Fibroblast of mammary gland (primary cell): ENCODE data around the gene CPEB2.

Source experiments
- DNase-seq: peaks from one replicate; pipeline ENCODE4 v3.0.0-alpha.2; 2010; ENCODE audit warnings: low read depth
- H3K4me3 ChIP-seq: 2 replicates; pipeline ENCODE4 v1.5.1; 2011; ENCODE audit warnings: low read depth, mild to moderate bottlenecking, low read length, moderate library complexity; ENCODE audit not compliant: control insufficient read depth
- TF ChIP-seq, protein P1 (sequence below): conservative IDR thresholded peaks from 2 replicates; pipeline ENCODE4 v1.5.1; 2011; ENCODE audit warnings: low read depth, low read length, inconsistent platforms; ENCODE audit not compliant: control insufficient read depth, insufficient read depth

Gene CPEB2

DNA sequence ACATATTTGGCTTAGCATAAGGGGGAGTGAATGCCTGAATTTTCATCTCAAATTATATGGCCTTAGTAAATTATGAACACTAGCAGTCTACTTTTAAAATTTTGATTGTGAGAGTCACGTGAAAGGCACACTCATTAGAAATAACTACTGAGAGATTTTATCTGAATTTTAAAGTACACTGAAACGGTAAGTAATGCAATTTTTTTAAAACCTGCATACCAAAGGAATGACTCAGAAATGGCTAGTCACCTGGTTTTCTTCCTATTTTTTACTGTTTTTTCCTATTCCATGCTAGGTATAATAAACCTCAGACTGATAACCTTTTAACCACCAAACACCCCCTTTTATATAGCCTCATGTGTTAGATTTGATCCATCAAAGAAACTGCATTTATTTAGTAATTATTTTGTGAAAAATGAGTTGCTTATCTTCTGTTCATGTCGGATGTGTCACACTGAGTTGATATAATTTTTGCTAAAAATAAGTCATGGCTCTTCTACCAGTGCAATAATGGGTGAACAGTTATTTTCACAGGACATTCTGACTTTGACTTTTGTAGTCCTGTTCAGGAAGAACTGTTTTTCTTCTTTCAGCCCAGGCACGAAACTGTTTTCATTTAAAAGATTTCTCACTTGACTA lies 40.4 kb downstream of the CPEB2 start:
- TF ChIP-seq, protein P1, sequence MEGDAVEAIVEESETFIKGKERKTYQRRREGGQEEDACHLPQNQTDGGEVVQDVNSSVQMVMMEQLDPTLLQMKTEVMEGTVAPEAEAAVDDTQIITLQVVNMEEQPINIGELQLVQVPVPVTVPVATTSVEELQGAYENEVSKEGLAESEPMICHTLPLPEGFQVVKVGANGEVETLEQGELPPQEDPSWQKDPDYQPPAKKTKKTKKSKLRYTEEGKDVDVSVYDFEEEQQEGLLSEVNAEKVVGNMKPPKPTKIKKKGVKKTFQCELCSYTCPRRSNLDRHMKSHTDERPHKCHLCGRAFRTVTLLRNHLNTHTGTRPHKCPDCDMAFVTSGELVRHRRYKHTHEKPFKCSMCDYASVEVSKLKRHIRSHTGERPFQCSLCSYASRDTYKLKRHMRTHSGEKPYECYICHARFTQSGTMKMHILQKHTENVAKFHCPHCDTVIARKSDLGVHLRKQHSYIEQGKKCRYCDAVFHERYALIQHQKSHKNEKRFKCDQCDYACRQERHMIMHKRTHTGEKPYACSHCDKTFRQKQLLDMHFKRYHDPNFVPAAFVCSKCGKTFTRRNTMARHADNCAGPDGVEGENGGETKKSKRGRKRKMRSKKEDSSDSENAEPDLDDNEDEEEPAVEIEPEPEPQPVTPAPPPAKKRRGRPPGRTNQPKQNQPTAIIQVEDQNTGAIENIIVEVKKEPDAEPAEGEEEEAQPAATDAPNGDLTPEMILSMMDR: no peak
- DNase-seq: no peak

DNA sequence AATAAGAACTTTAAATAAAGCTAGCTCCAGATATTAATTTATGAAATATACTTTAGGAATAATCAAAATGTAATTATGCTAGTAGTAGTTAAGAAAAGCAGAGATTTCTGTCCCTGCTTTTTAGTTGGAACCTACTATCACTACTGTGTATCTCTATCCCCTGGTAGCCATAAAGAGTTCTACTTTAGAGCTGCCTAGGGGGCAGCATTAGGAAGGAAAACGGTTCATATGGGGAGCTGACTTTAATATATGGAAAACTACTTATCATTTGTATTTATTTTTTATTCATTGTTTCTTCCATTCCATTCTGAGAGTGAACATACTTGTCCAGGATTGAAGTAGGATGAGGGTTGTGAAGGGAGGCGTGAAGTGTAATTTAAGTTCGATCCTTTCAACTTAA lies 40.9 kb downstream of the CPEB2 start:
- H3K4me3 ChIP-seq: no peak overlapping the region
- no peak for DNase-seq
- TF ChIP-seq, protein P1: peak; percentile 12

More for the DNA sequence above, 40.4 kb downstream of the CPEB2 start:
- no peak overlapping the region for H3K4me3 ChIP-seq

DNA sequence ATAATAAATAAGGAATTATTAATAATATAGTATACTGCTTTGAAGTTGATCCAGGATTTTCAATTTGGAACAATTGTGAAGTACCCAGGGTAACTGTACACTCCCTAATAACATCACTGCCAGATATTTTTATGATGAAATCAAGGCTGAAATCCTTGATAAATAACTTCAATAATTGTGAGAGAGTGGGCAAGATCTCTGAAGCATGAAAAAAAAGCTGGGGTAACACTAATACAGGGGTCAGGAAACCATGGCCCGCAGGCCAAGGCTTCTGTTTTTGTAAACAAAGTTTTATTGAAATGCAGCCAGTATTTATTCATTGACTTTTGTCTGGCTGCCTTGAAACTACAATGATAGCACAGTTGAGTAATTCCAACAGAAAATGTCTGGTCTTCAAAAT lies 41.6 kb downstream of the CPEB2 start:
- TF ChIP-seq, protein P1: no peak
- no peak overlapping the region for H3K4me3 ChIP-seq
- DNase-seq: no peak

DNA sequence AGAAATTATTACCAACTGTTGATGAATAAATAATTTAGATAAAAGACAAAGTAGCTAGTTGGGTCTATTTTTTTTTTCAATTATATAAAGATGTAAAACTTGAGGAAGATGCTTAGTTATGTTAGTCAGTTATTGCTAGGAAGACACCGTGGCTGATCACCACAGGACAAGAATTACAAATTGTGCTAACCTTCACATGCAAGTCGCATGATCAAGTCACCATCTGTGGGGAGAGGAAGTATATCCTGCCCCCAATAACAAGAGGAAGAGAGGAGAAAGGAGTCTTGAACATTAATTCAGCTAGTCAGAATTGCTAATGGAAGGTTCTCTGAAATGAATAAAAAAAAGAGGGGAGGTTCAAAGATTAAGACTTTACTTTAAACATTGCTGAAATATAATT lies 52.3 kb downstream of the CPEB2 start:
- no peak overlapping the region for H3K4me3 ChIP-seq
- DNase-seq: no peak
- TF ChIP-seq, protein P1: no peak

DNA sequence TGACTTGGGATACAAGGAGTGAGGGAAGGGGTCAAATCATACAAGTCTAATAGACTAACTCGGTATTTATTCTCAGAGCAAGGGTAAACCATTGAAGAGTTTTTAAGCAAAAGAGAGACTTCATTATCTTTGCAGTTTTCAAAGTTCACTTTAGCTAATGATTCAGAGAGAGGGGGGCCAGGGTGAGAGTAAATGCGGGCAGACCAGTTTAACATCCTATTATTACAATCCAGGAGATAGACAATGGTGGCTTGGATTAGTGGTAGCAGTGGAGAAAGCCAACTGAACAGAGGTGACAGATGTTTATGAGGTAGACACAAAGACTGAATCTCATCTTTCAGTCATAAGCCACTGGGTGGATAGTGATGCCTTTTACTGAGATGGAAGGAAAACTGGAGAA lies 57.9 kb downstream of the CPEB2 start:
- no peak for DNase-seq
- H3K4me3 ChIP-seq: no peak overlapping the region
- TF ChIP-seq, protein P1: no peak

DNA sequence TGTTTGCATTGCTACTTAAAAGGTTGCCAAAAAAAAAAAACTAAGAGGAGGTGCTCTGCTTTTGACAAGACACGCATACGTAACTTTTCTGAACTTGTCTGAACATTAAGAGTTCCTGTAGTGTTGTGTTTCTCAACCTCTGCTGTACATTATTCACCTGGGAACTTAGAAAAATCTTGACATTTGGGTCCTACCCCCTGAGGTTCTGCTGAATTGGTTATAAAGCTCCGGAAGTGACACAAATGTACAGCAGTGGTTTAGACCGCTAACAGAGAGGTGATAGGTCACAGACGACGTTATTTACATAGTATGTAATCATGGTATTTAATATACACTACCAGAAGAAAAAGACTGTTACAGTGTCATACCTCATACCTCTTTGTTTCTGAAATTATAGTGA lies 61.1 kb downstream of the CPEB2 start:
- no peak overlapping the region for H3K4me3 ChIP-seq
- TF ChIP-seq, protein P1: no peak
- DNase-seq: no peak

DNA sequence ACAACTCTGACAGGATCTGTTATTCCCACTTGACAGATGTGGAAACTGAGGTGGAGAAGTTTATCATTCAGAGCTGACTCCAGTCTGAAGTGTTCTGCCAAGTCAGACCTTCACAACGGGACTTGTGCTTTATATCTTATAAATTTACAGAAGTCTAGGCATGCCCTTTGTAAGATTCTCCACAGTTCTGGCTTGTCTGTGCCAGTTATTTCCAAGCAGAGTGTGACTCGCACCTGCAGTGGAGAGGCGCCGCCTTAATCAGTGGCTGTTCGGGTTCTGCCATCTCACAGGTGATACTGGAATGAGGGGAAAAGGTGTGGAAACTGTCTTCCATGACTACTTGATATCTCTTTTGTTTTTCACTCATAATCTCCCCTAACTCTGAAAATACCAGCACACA lies 63.2 kb downstream of the CPEB2 start:
- no peak for DNase-seq
- TF ChIP-seq, protein P1: no peak
- H3K4me3 ChIP-seq: no peak overlapping the region
